Neural crest cell (in vitro differentiated cells): ENCODE results near the gene SCUBE3. TPM values are rescaled to one million over a fixed set of nuclear protein-coding genes. Genes with fewer than 3 reads are reported as not detected.

Experiments used
- DNase-seq: peaks from one replicate; pipeline ENCODE4 v3.0.0; 2021; ENCODE audit warnings: low read depth, mixed read lengths, low spot score
- H3K27ac Mint-ChIP-seq: one replicate; pipeline ENCODE4 v1.8.0; 2021; ENCODE audit warnings: mild to moderate bottlenecking, mixed read lengths; ENCODE audit not compliant: unreplicated experiment
- H3K27me3 Mint-ChIP-seq: 2 replicates; pipeline ENCODE4 v1.8.0; 2021; ENCODE audit warnings: low read depth, mild to moderate bottlenecking, mixed read lengths
- H3K36me3 Mint-ChIP-seq: 2 replicates; pipeline ENCODE4 v1.8.0; 2021; ENCODE audit warnings: low read depth, mild to moderate bottlenecking, mixed read lengths
- H3K4me1 Mint-ChIP-seq: 2 replicates; pipeline ENCODE4 v1.8.0; 2021; ENCODE audit warnings: mixed read lengths
- H3K4me3 Mint-ChIP-seq: one replicate; pipeline ENCODE4 v1.8.0; 2021; ENCODE audit warnings: mild to moderate bottlenecking, mixed read lengths
- H3K9me3 Mint-ChIP-seq: 2 replicates; pipeline ENCODE4 v1.8.0; 2021; ENCODE audit warnings: mixed read lengths
- long read RNA-seq: library from polyadenylated mRNA; unstranded; transcript quantifications from one replicate; pipeline ENCODE4 v2.0.0, GENCODE V29; 2020
- total RNA-seq: library from RNA; stranded (reverse); gene quantifications from 2 replicates; pipeline ENCODE4 v1.2.1, GENCODE V29; 2021
- TF ChIP-seq, protein P1 (sequence below): fragments of 200-600 bp; sonication (generic); conservative IDR thresholded peaks from 2 replicates; pipeline ENCODE4 v1.5.0; 2021; ENCODE audit warnings: antibody characterized with exemption, mild to moderate bottlenecking

SCUBE3 gene
- 22.2 and 22.5 TPM in 2 replicates for total RNA-seq
- long read RNA-seq, partial matches to known transcripts, result 3 of 12 reads
- long read RNA-seq, other reads (novel, unspliced or antisense), result 9 of 12 reads

DNA sequence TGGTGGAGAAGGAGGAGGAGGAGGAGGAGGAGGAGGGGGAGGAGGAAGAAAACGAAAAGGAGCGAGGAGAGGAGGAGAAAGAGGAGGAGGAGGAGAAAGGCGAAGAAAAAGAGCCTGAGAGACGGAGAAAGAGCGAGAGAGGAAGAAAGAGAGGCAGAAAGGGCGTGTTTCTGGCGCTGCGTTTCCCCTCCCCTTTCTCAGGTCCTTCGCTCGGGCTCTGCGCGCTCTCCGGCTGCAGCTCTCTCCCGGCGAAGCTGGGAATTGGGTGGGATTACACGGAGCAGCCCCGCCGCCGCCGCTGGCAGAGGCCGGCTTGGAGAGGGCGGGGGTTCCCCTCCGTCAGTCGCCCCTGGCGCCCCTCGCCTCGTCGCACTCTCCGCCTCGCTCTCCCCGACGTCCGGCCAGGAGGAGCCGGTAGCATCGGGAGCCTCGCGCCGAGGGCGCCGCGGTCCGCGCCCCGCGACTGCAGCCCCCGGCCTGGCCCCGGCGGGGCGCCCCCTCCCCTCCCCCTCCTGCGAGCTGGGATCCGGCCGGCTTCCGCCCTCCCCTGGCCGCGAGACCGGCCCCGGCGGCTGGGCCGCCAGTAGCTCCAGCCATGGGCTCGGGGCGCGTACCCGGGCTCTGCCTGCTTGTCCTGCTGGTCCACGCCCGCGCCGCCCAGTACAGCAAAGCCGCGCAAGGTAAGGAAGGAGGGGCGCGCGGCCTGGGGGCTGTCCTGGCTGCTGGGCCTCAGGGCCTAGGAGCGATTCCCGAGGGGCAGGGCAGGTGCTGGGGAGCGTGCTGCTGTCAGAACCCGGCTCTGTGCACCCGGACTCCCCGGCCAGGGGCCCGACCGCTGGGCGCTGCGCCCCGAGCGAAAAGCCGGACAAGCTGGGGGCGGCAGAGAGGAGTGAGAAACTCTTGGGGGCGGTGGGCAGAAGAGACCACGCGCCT is at the start of gene SCUBE3:
TSS of gene SCUBE3 (plus strand) at position 133 of the 933 bp plus-strand sequence. CDS start at position 596, 463 bp downstream.
- DNase-seq, result peak; percentile 63
- H3K36me3 Mint-ChIP-seq, result no peaks in the 10 kb centered on the region
- H3K9me3 Mint-ChIP-seq, result no peaks in the 10 kb centered on the region
- H3K4me3 Mint-ChIP-seq, result peak within 1 kb of the TSS; percentile 94
- H3K27me3 Mint-ChIP-seq, result peaks cover 16% of the 10 kb centered on the region
- TF ChIP-seq, protein P1, sequence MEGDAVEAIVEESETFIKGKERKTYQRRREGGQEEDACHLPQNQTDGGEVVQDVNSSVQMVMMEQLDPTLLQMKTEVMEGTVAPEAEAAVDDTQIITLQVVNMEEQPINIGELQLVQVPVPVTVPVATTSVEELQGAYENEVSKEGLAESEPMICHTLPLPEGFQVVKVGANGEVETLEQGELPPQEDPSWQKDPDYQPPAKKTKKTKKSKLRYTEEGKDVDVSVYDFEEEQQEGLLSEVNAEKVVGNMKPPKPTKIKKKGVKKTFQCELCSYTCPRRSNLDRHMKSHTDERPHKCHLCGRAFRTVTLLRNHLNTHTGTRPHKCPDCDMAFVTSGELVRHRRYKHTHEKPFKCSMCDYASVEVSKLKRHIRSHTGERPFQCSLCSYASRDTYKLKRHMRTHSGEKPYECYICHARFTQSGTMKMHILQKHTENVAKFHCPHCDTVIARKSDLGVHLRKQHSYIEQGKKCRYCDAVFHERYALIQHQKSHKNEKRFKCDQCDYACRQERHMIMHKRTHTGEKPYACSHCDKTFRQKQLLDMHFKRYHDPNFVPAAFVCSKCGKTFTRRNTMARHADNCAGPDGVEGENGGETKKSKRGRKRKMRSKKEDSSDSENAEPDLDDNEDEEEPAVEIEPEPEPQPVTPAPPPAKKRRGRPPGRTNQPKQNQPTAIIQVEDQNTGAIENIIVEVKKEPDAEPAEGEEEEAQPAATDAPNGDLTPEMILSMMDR, result no peak
- H3K27ac Mint-ChIP-seq, result peak within 1 kb of the TSS; percentile 92
- H3K4me1 Mint-ChIP-seq, result peaks cover 53% of the 10 kb centered on the region

DNA sequence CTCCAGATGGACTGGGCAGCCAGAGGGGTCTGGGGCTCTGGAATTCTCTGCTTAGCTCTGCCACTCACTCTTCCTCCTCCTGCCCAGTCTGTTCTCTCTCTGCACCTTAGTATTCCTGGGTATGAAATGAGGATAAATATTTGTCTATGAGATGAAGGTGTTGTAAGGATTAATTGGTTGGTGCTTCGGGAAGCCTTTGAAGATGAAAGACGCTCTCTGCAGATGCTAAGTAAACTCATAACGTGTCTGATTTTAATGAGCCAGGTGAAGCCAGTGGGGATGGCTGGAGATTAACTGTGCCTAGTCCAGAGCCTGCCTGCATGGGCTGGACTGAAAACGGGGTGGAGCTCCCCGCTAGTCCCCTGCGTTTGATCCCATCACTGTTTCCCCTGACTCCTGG is 49.5 kb upstream of the SCUBE3 start:
- Mint-ChIP-seq H3K27me3 (no peaks in the 10 kb centered on the region), H3K9me3 (peaks cover 1% of the 10 kb centered on the region), H3K27ac (no peak overlapping the region), H3K4me1 (peaks cover 17% of the 10 kb centered on the region), H3K4me3 (no peak overlapping the region), H3K36me3 (no peaks in the 10 kb centered on the region)
- TF ChIP-seq, protein P1, result no peak
- no peak for DNase-seq

DNA sequence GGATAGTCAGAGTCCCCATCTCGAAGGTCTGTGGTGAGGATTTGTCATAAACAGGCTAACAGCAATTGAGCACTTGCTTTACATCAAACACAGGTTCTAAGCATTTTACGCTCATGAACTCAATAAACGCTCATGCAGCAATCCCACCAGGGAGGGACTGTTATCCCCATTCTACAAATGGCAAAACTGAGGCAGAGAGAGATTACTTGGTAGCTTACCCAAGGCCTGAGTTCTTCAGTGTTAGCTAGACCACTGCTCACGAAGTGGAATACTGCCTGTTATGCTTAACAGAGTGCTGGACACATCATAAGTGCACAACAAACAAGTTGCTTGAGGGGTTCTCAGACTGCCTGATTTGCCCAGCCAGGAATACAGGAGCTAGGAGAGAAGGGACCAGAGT is 48.9 kb upstream of the SCUBE3 start:
- TF ChIP-seq, protein P1, result no peak
- H3K27ac Mint-ChIP-seq, result no peak overlapping the region
- no peak overlapping the region for H3K4me3 Mint-ChIP-seq
- DNase-seq, result no peak
- peaks cover 18% of the 10 kb centered on the region for H3K4me1 Mint-ChIP-seq
- no peaks in the 10 kb centered on the region for H3K27me3 Mint-ChIP-seq
- peaks cover 6% of the 10 kb centered on the region for H3K9me3 Mint-ChIP-seq
- no peaks in the 10 kb centered on the region for H3K36me3 Mint-ChIP-seq

DNA sequence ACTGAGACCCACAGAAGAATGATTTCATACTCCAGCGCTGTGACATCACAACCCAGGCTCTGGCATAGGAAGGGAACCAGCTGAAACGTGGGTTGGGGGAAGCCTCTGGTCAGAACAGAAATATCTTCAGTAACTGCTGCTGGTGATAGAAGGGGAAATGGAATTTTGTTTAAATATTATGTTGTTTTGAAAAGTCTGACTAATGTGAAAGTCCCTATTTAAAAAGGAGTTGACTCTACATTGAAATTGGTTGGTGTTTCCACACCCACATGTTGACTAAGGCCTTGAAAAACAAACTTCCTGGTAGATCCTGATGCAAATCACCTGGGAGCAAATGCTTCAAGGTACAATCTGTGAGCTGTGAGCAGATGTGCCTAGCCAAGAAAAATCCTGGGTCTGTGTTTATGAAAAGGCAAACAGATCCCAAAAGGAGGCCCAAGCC is 48.1 kb upstream of the SCUBE3 start:
- TF ChIP-seq, protein P1, result no peak
- peaks cover 18% of the 10 kb centered on the region for H3K4me1 Mint-ChIP-seq
- H3K4me3 Mint-ChIP-seq, result no peak overlapping the region
- no peaks in the 10 kb centered on the region for H3K36me3 Mint-ChIP-seq
- DNase-seq, result no peak
- H3K27ac Mint-ChIP-seq, result no peak overlapping the region
- H3K27me3 Mint-ChIP-seq, result no peaks in the 10 kb centered on the region
- H3K9me3 Mint-ChIP-seq, result peaks cover 6% of the 10 kb centered on the region

DNA sequence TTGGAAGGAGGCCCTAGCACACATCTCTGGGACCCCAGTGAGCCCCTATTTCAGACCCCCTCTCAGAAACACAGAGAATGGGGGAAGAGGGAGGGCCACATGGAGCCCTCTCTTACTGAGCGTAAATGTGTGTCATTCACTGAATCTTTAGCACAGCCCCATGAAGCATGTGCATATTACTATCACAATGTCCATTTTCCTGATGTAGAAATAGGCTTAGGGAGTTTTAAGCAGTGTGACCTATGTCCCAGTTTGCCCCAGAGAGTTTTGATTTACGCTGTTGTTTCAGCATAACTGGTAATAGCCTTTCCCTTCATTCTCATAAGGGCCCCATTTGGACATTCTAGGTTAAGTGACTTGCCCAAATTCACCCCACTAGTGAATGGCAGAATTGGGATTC is 47.6 kb upstream of the SCUBE3 start:
- DNase-seq, result no peak
- TF ChIP-seq, protein P1, result no peak
- Mint-ChIP-seq H3K36me3 (no peaks in the 10 kb centered on the region), H3K27ac (no peak overlapping the region), H3K27me3 (no peaks in the 10 kb centered on the region), H3K9me3 (peaks cover 6% of the 10 kb centered on the region), H3K4me3 (no peak overlapping the region), H3K4me1 (peaks cover 18% of the 10 kb centered on the region)
